Upper lobe of left lung (tissue), 6 donors: Measurements from ENCODE around the gene DPYD. TPM values are rescaled to one million over a fixed set of nuclear protein-coding genes. Genes with fewer than 3 reads are reported as not detected.

Source experiments
- ATAC-seq, 2 donors: fragments of 200-7000 bp; cut with Tn5 transposase; one replicate each; pipeline ENCODE4 v1.9.1; 2022; ENCODE audit warnings: mild to moderate bottlenecking in 2 of 2, moderate library complexity in 2 of 2; ENCODE audit not compliant: low FRiP score in 2 of 2
- DNase-seq, 2 donors: peaks; one replicate each; pipeline ENCODE4 v3.0.0-alpha.2; 2019 to 2020
- H3K27ac ChIP-seq, 4 donors: fragments of 200-600 bp; sonication (generic); one replicate each; pipeline ENCODE4 v1.5.1; 2016 to 2019
- H3K27me3 ChIP-seq, 4 donors: fragments of 200-600 bp; sonication (generic); one replicate each; pipeline ENCODE4 v1.5.1; 2017 to 2019
- H3K36me3 ChIP-seq, 4 donors: fragments of 200-600 bp; sonication (generic); one replicate each; pipeline ENCODE4 v1.5.1; 2016 to 2019
- H3K4me1 ChIP-seq, 4 donors: fragments of 200-600 bp; sonication (generic); one replicate each; pipeline ENCODE4 v1.5.1; 2018 to 2019
- H3K4me3 ChIP-seq, 4 donors: fragments of 200-600 bp; sonication (generic); one replicate each; pipeline ENCODE4 v1.5.1; 2017 to 2019; ENCODE audit warnings: mild to moderate bottlenecking in 2 of 4, moderate library complexity in 1 of 4
- H3K9me3 ChIP-seq, 4 donors: fragments of 200-600 bp; sonication (generic); one replicate each; pipeline ENCODE4 v1.5.1; 2018 to 2019
- CTCF ChIP-seq, 6 experiments: fragments of 450-650 bp in 4 of 6; fragments of 200-600 bp in 2 of 6; sonication (generic) in 2 of 6; IDR thresholded peaks; one replicate each; pipeline ENCODE4 v1.5.1; 2016 to 2019; ENCODE audit warnings: antibody characterized with exemption in 6 of 6
- EP300 ChIP-seq, 4 donors: sonication (generic); formaldehyde crosslinking; IDR thresholded peaks; one replicate each; pipeline ENCODE4 v1.5.1; 2017; ENCODE audit warnings: antibody characterized with exemption in 4 of 4, control low read depth in 2 of 4
- POLR2A ChIP-seq, 4 donors: fragments of 450-650 bp; IDR thresholded peaks; one replicate each; pipeline ENCODE4 v1.5.1; 2016 to 2017; ENCODE audit warnings: antibody characterized with exemption in 4 of 4, mild to moderate bottlenecking in 2 of 4
- POLR2AphosphoS5 ChIP-seq, 2 donors: sonication (generic); formaldehyde crosslinking; IDR thresholded peaks; one replicate each; pipeline ENCODE4 v1.5.1; 2017; ENCODE audit warnings: antibody characterized with exemption in 2 of 2
- WGBS, 2 donors: methylation state at CpG; one replicate each; pipeline ENCODE4 v1.1.5; 2017 to 2018; 5-methylcytosine and 5-hydroxymethylcytosine counted together
- total RNA-seq, 6 donors: library from RNA; depleted of rRNA in 4 of 6; stranded (reverse); fragments of >200 nt in 4 of 6; gene quantifications; one replicate each; pipeline versions ENCODE4 v1.1.0 to v1.2.1, GENCODE V29; 2016 to 2021
- donor health status: DM: no; HTN: no; CAD: no; lungs with moderate emphysema.
- donor health status: DM: no; HTN: yes; CAD: no; lungs with severe emphysema.

The DPYD gene
- total RNA-seq, 6 donors from 2014 or later, result 60.9 to 106 (median 79.7) TPM

GRCh38 chr1:97159342-97159741 lies 761.5 kb downstream of the DPYD start:
- Histone ChIP-seq H3K36me3 (no peaks in the 10 kb centered on the region), H3K9me3 (no peaks in the 10 kb centered on the region), H3K27me3 (no peaks in the 10 kb centered on the region), H3K27ac (no peak overlapping the region), H3K4me3 (no peak overlapping the region), H3K4me1 (peaks cover 0 to 4% (median 2%) of the 10 kb centered on the region in 4 donors)
- no peak for TF ChIP-seq EP300 (IDR thresholded peaks at IDR 0.05)
- no peak for TF ChIP-seq CTCF (IDR thresholded peaks at IDR 0.05)
- no peak for TF ChIP-seq POLR2A (IDR thresholded peaks at IDR 0.05)
- no peak for TF ChIP-seq POLR2AphosphoS5 (IDR thresholded peaks at IDR 0.05)
- DNase-seq (no peak), ATAC-seq (no peak)

GRCh38 chr1:97158691-97159096 lies 762.1 kb downstream of the DPYD start:
- no peak for ATAC-seq
- no peaks in the 10 kb centered on the region for H3K27me3 ChIP-seq
- TF ChIP-seq EP300 (IDR thresholded peaks at IDR 0.05) (no peak), POLR2AphosphoS5 (IDR thresholded peaks at IDR 0.05) (no peak)
- H3K4me1 ChIP-seq, result peaks cover 0 to 4% (median 2%) of the 10 kb centered on the region in 4 donors
- DNase-seq, result no peak
- no peak overlapping the region for H3K27ac ChIP-seq
- no peaks in the 10 kb centered on the region for H3K36me3 ChIP-seq
- no peaks in the 10 kb centered on the region for H3K9me3 ChIP-seq
- no peak overlapping the region for H3K4me3 ChIP-seq
- 53 to 54% methylated on average over 1 of the region's 1 CpG for WGBS, 2 donors

GRCh38 chr1:97157991-97158390 lies 762.8 kb downstream of the DPYD start:
- Histone ChIP-seq H3K9me3 (no peaks in the 10 kb centered on the region), H3K4me3 (no peak overlapping the region), H3K36me3 (no peaks in the 10 kb centered on the region), H3K27me3 (no peaks in the 10 kb centered on the region), H3K27ac (no peak overlapping the region), H3K4me1 (peaks cover 0 to 4% (median 2%) of the 10 kb centered on the region in 4 donors)
- 98% methylated on average over 1 of the region's 1 CpG for WGBS, 2 donors
- TF ChIP-seq POLR2A (IDR thresholded peaks at IDR 0.05), result no peak
- TF ChIP-seq CTCF (IDR thresholded peaks at IDR 0.05), result no peak
- no peak for TF ChIP-seq POLR2AphosphoS5 (IDR thresholded peaks at IDR 0.05)
- TF ChIP-seq EP300 (IDR thresholded peaks at IDR 0.05), result no peak
- ATAC-seq (no peak), DNase-seq (no peak)

GRCh38 chr1:97151651-97152050 lies 769.2 kb downstream of the DPYD start:
- no peak for TF ChIP-seq EP300 (IDR thresholded peaks at IDR 0.05)
- TF ChIP-seq POLR2A (IDR thresholded peaks at IDR 0.05), result no peak
- TF ChIP-seq CTCF (IDR thresholded peaks at IDR 0.05), result no peak
- no peak for TF ChIP-seq POLR2AphosphoS5 (IDR thresholded peaks at IDR 0.05)
- Histone ChIP-seq H3K27me3 (no peaks in the 10 kb centered on the region), H3K4me1 (no peaks in the 10 kb centered on the region), H3K36me3 (no peaks in the 10 kb centered on the region), H3K9me3 (no peaks in the 10 kb centered on the region), H3K4me3 (no peak overlapping the region), H3K27ac (no peak overlapping the region)
- no peak for ATAC-seq
- no peak for DNase-seq

- H3K9me3 ChIP-seq, result no peaks in the 10 kb centered on the region
- no peaks in the 10 kb centered on the region for H3K27me3 ChIP-seq
- ATAC-seq (no peak), DNase-seq (no peak)
- peaks cover 0 to 2% (median 0%) of the 10 kb centered on the region in 4 donors for H3K36me3 ChIP-seq
- no peaks in the 10 kb centered on the region for H3K4me1 ChIP-seq
- no peak for TF ChIP-seq EP300 (IDR thresholded peaks at IDR 0.05)
- TF ChIP-seq POLR2AphosphoS5 (IDR thresholded peaks at IDR 0.05), result no peak
- no peak for TF ChIP-seq POLR2A (IDR thresholded peaks at IDR 0.05)
- no peak for TF ChIP-seq CTCF (IDR thresholded peaks at IDR 0.05)
- no peak overlapping the region for H3K27ac ChIP-seq
- H3K4me3 ChIP-seq, result no peak overlapping the region
- 84 to 90% methylated on average over 6 of the region's 6 CpGs for WGBS, 2 donors
Measured at GRCh38 chr1:97145321-97145956, 775.4 kb downstream of the DPYD start.
